Upper lobe of left lung (tissue), 6 donors: ENCODE measurements around the gene PRDM11. TPM values are rescaled to one million over a fixed set of nuclear protein-coding genes. Genes with fewer than 3 reads are reported as not detected.

Source experiments
- ATAC-seq, 2 donors: fragments of 200-7000 bp; cut with Tn5 transposase; one replicate each; pipeline ENCODE4 v1.9.1; 2022; ENCODE audit warnings: mild to moderate bottlenecking in 2 of 2, moderate library complexity in 2 of 2; ENCODE audit not compliant: low FRiP score in 2 of 2
- DNase-seq, 2 donors: peaks; one replicate each; pipeline ENCODE4 v3.0.0-alpha.2; 2019 to 2020
- H3K27ac ChIP-seq, 4 donors: fragments of 200-600 bp; sonication (generic); one replicate each; pipeline ENCODE4 v1.5.1; 2016 to 2019
- H3K27me3 ChIP-seq, 4 donors: fragments of 200-600 bp; sonication (generic); one replicate each; pipeline ENCODE4 v1.5.1; 2017 to 2019
- H3K36me3 ChIP-seq, 4 donors: fragments of 200-600 bp; sonication (generic); one replicate each; pipeline ENCODE4 v1.5.1; 2016 to 2019
- H3K4me1 ChIP-seq, 4 donors: fragments of 200-600 bp; sonication (generic); one replicate each; pipeline ENCODE4 v1.5.1; 2018 to 2019
- H3K4me3 ChIP-seq, 4 donors: fragments of 200-600 bp; sonication (generic); one replicate each; pipeline ENCODE4 v1.5.1; 2017 to 2019; ENCODE audit warnings: mild to moderate bottlenecking in 2 of 4, moderate library complexity in 1 of 4
- H3K9me3 ChIP-seq, 4 donors: fragments of 200-600 bp; sonication (generic); one replicate each; pipeline ENCODE4 v1.5.1; 2018 to 2019
- CTCF ChIP-seq, 6 experiments: fragments of 450-650 bp in 4 of 6; fragments of 200-600 bp in 2 of 6; sonication (generic) in 2 of 6; IDR thresholded peaks; one replicate each; pipeline ENCODE4 v1.5.1; 2016 to 2019; ENCODE audit warnings: antibody characterized with exemption in 6 of 6
- EP300 ChIP-seq, 4 donors: sonication (generic); formaldehyde crosslinking; IDR thresholded peaks; one replicate each; pipeline ENCODE4 v1.5.1; 2017; ENCODE audit warnings: antibody characterized with exemption in 4 of 4, control low read depth in 2 of 4
- POLR2A ChIP-seq, 4 donors: fragments of 450-650 bp; IDR thresholded peaks; one replicate each; pipeline ENCODE4 v1.5.1; 2016 to 2017; ENCODE audit warnings: antibody characterized with exemption in 4 of 4, mild to moderate bottlenecking in 2 of 4
- POLR2AphosphoS5 ChIP-seq, 2 donors: sonication (generic); formaldehyde crosslinking; IDR thresholded peaks; one replicate each; pipeline ENCODE4 v1.5.1; 2017; ENCODE audit warnings: antibody characterized with exemption in 2 of 2
- WGBS, 2 donors: methylation state at CpG; one replicate each; pipeline ENCODE4 v1.1.5; 2017 to 2018; 5-methylcytosine and 5-hydroxymethylcytosine counted together
- total RNA-seq, 6 donors: library from RNA; depleted of rRNA in 4 of 6; stranded (reverse); fragments of >200 nt in 4 of 6; gene quantifications; one replicate each; pipeline versions ENCODE4 v1.1.0 to v1.2.1, GENCODE V29; 2016 to 2021
- donor health status: DM: no; HTN: no; CAD: no; lungs with moderate emphysema.
- donor health status: DM: no; HTN: yes; CAD: no; lungs with severe emphysema.

The PRDM11 gene
- total RNA-seq, 6 donors from 2014 or later, result 12.7 to 21.1 (median 16.0) TPM

DNA sequence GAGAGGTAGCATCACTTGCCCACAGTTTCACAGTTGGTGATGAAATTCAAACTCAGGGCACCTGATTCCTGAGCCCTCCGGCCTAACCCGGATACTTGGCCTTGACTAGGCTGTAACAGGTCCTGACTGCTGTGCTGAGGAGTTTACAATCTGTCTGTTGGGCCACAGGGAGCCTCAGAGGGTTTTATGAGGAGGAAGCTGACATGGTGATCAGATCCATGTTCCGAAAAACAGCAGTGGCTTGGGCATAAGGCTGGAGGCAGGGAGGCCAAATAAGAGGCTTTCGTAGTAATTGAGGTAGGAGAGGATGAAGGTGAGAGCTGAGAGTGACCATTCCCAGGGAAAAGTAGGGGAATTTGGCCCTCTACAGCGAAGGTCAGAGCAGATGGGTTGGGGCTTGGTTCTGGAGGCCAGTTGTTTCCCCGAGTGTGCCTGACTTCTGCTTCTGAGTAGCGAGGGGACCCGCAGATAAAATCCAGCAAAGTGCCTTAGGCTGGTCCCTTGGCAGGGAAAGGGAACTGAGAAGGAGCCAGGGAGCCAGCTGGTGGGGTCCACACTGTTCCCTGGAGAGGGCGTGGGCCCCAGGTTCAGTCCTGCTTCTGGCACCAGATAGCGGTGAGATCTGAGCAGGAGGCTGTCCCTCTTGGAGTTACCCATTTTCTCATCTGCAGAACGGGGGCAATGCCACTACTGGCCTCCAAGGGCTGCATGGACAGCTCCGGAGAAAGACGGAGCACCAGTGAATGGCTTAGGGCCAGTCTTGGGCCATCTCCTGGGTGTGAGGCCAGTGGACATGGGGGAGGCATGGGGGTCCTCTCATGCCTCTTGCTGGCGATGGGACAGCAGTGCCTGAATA is 6.5 kb downstream of the PRDM11 start:
- DNase-seq (no peak), ATAC-seq (no peak)
- TF ChIP-seq POLR2A (IDR thresholded peaks at IDR 0.05), result no peak
- TF ChIP-seq CTCF (IDR thresholded peaks at IDR 0.05), result no peak
- no peak for TF ChIP-seq POLR2AphosphoS5 (IDR thresholded peaks at IDR 0.05)
- no peak for TF ChIP-seq EP300 (IDR thresholded peaks at IDR 0.05)
- H3K4me1 ChIP-seq, result peaks cover 9 to 28% (median 11%) of the 10 kb centered on the region in 4 donors
- H3K9me3 ChIP-seq, result no peaks in the 10 kb centered on the region
- H3K4me3 ChIP-seq, result no peak overlapping the region
- H3K27ac ChIP-seq, result no peak overlapping the region
- H3K36me3 ChIP-seq, result no peaks in the 10 kb centered on the region
- 91 to 93% methylated on average over 11 to 14 of the region's 14 CpGs for WGBS, 2 donors
- no peaks in the 10 kb centered on the region for H3K27me3 ChIP-seq

GRCh38 chr11:45154276-45154675 is 7.8 kb downstream of the PRDM11 start:
- H3K9me3 ChIP-seq, result no peaks in the 10 kb centered on the region
- H3K36me3 ChIP-seq, result no peaks in the 10 kb centered on the region
- no peak overlapping the region for H3K4me3 ChIP-seq
- H3K27me3 ChIP-seq, result no peaks in the 10 kb centered on the region
- H3K27ac ChIP-seq, result no peak overlapping the region
- 96 to 98% methylated on average over 6 of the region's 6 CpGs for whole genome bisulfite sequencing, 2 donors
- TF ChIP-seq POLR2AphosphoS5 (IDR thresholded peaks at IDR 0.05) (no peak), POLR2A (IDR thresholded peaks at IDR 0.05) (no peak), EP300 (IDR thresholded peaks at IDR 0.05) (no peak), CTCF (IDR thresholded peaks at IDR 0.05) (no peak)
- no peak for DNase-seq
- H3K4me1 ChIP-seq, result peaks cover 14 to 30% (median 18%) of the 10 kb centered on the region in 4 donors
- no peak for ATAC-seq

- WGBS, 2 donors, result 68 to 100% methylated on average over 3 to 11 of the region's 11 CpGs
- TF ChIP-seq EP300 (IDR thresholded peaks at IDR 0.05), result no peak
- no peak for TF ChIP-seq POLR2AphosphoS5 (IDR thresholded peaks at IDR 0.05)
- TF ChIP-seq CTCF (IDR thresholded peaks at IDR 0.05), result no peak
- no peak for TF ChIP-seq POLR2A (IDR thresholded peaks at IDR 0.05)
- ATAC-seq, result no peak
Measured at GRCh38 chr11:45155058-45155551, 8.7 kb downstream of the PRDM11 start.

GRCh38 chr11:45155627-45156180 is 9.3 kb downstream of the PRDM11 start:
- no peaks in the 10 kb centered on the region for H3K27me3 ChIP-seq
- TF ChIP-seq POLR2A (IDR thresholded peaks at IDR 0.05) (no peak), POLR2AphosphoS5 (IDR thresholded peaks at IDR 0.05) (no peak), EP300 (IDR thresholded peaks at IDR 0.05) (no peak), CTCF (IDR thresholded peaks at IDR 0.05) (no peak)
- 70 to 86% methylated on average over 4 of the region's 4 CpGs for WGBS, 2 donors
- no peaks in the 10 kb centered on the region for H3K9me3 ChIP-seq
- no peak for DNase-seq
- H3K4me3 ChIP-seq, result no peak overlapping the region
- H3K4me1 ChIP-seq, result peaks cover 15 to 36% (median 18%) of the 10 kb centered on the region in 4 donors
- no peak for ATAC-seq
- no peak overlapping the region for H3K27ac ChIP-seq
- H3K36me3 ChIP-seq, result no peaks in the 10 kb centered on the region

More at GRCh38 chr11:45155058-45155551, 8.7 kb downstream of the PRDM11 start:
- Histone ChIP-seq H3K9me3 (no peaks in the 10 kb centered on the region), H3K36me3 (no peaks in the 10 kb centered on the region), H3K27me3 (no peaks in the 10 kb centered on the region), H3K4me1 (peaks cover 15 to 35% (median 18%) of the 10 kb centered on the region in 4 donors), H3K27ac (peak overlapping the region in 1 of 4 donors; percentile 17), H3K4me3 (no peak overlapping the region)
- DNase-seq, result peak in 1 of 2 donors; percentile 47
